A549 (cell line): ENCODE measurements around the gene RPLP2. TPM values are rescaled to one million over a fixed set of nuclear protein-coding genes. Genes with fewer than 3 reads are reported as not detected.

Source experiments
- ATAC-seq, 2 experiments: fragments of 200-7000 bp in 1 of 2; fragments of >200 bp in 1 of 2; cut with Nextera tagmentation in 1 of 2; cut with Tn5 transposase in 1 of 2; 3 replicates each; pipeline versions ENCODE4 v1.8.0 to v1.9.1; 2018 to 2020; ENCODE audit warnings: mild to moderate bottlenecking in 1 of 2, moderate library complexity in 1 of 2
- CTCF ChIA-PET: fragments of 300-600 bp; sonication (Branson Sonifier 250); formaldehyde crosslinking; extraction: SDS; loops from one replicate; lab custom pipeline; 2021; ENCODE audit warnings: antibody characterized with exemption, inconsistent platforms; lab: Yijun Ruan, JAX
- POLR2A ChIA-PET: fragments of 350-600 bp; formaldehyde crosslinking; extraction: SDS; loops from one replicate; lab custom pipeline; 2021; ENCODE audit warnings: antibody characterized with exemption, inconsistent platforms; lab: Yijun Ruan, JAX
- DNase-seq, 2 experiments: peaks; one replicate each; pipeline versions ENCODE4 v3.0.0 to v3.0.0-alpha.2; 2011 to 2016; ENCODE audit warnings: low read depth in 1 of 2, low spot score in 1 of 2
- FAIRE-seq: peaks from 2 replicates; lab custom pipeline; 2011; peaks lifted over from hg19 to GRCh38; lab: Jason Lieb, UNC
- H3K27ac ChIP-seq, 2 experiments: fragments of >200 bp; sonication (Bioruptor Twin); formaldehyde crosslinking; 3 replicates each; pipeline ENCODE4 v1.5.1; 2016 to 2017
- H3K4me1 ChIP-seq: fragments of >200 bp; sonication (Bioruptor Twin); formaldehyde crosslinking; 3 replicates; pipeline ENCODE4 v1.6.1; 2016
- H3K4me2 ChIP-seq: fragments of >200 bp; sonication (Bioruptor Twin); formaldehyde crosslinking; 3 replicates; pipeline ENCODE4 v1.6.1; 2016
- H3K4me3 ChIP-seq: fragments of >200 bp; sonication (Bioruptor Twin); formaldehyde crosslinking; 3 replicates; pipeline ENCODE4 v1.5.1; 2016
- H3K9me3 ChIP-seq: fragments of >200 bp; sonication (Bioruptor Twin); formaldehyde crosslinking; 3 replicates; pipeline ENCODE4 v1.6.1; 2016
- CEBPB ChIP-seq, 2 experiments: fragments of >200 bp in 1 of 2; sonication (Bioruptor Twin) in 1 of 2; formaldehyde crosslinking in 1 of 2; IDR thresholded peaks; 2 replicates each; pipeline ENCODE4 v1.6.1; 2012 to 2016
- CHD4 ChIP-seq: fragments of 200-600 bp; sonication (generic); IDR thresholded peaks from 2 replicates; pipeline ENCODE4 v1.6.1; 2016; ENCODE audit warnings: antibody characterized with exemption, mild to moderate bottlenecking, borderline replicate concordance
- E2F6 ChIP-seq: IDR thresholded peaks from 2 replicates; pipeline ENCODE4 v1.6.1; 2012; ENCODE audit warnings: low read depth, borderline replicate concordance
- EHF ChIP-seq: fragments of 250-450 bp; sonication (Bioruptor Pico); IDR thresholded peaks from 2 replicates; pipeline ENCODE4 v1.5.0; 2020; ENCODE audit warnings: mild to moderate bottlenecking
- EHMT2 ChIP-seq: fragments of 200-600 bp; sonication (generic); IDR thresholded peaks from 2 replicates; pipeline ENCODE4 v1.6.1; 2016; ENCODE audit warnings: antibody characterized with exemption, low read depth, mild to moderate bottlenecking, moderate library complexity
- ESRRA ChIP-seq: fragments of 150-350 bp; IDR thresholded peaks from 2 replicates; pipeline ENCODE4 v1.6.1; 2014; ENCODE audit warnings: mild to moderate bottlenecking, low read length, borderline replicate concordance
- HMGXB4 ChIP-seq: fragments of 250-450 bp; sonication (Bioruptor Pico); IDR thresholded peaks from 2 replicates; pipeline ENCODE4 v1.5.0; 2021; ENCODE audit warnings: mild to moderate bottlenecking, moderate library complexity, borderline replicate concordance
- HOXA7 ChIP-seq: fragments of 250-450 bp; sonication (Bioruptor Pico); IDR thresholded peaks from 2 replicates; pipeline ENCODE4 v1.5.0; 2020; ENCODE audit warnings: mild to moderate bottlenecking, moderate library complexity
- HOXB13 ChIP-seq: fragments of 250-450 bp; sonication (Bioruptor Pico); IDR thresholded peaks from 2 replicates; pipeline ENCODE4 v1.5.0; 2020; ENCODE audit warnings: low read depth, mild to moderate bottlenecking, moderate library complexity
- KDM5A ChIP-seq: fragments of 200-600 bp; sonication (generic); IDR thresholded peaks from 2 replicates; pipeline ENCODE4 v1.6.1; 2016; ENCODE audit warnings: antibody characterized with exemption, mild to moderate bottlenecking
- MAFK ChIP-seq: fragments of 450-650 bp; IDR thresholded peaks from 2 replicates; pipeline ENCODE4 v1.6.1; 2014; ENCODE audit not compliant: partially characterized antibody
- MYC ChIP-seq: IDR thresholded peaks from 2 replicates; pipeline ENCODE4 v1.6.1; 2012; ENCODE audit warnings: mild to moderate bottlenecking, inconsistent platforms, low read length, improper control_type of control experiment, borderline replicate concordance
- NFE2L2 ChIP-seq: fragments of 150-350 bp; conservative IDR thresholded peaks from 2 replicates; pipeline ENCODE4 v1.6.1; 2014; ENCODE audit warnings: low read length
- NPAS2 ChIP-seq: fragments of 250-450 bp; sonication (Bioruptor Pico); IDR thresholded peaks from 2 replicates; pipeline ENCODE4 v1.8.0; 2022; ENCODE audit warnings: mild to moderate bottlenecking, moderate library complexity, borderline replicate concordance
- NR3C1 ChIP-seq: fragments of >200 bp; sonication (Bioruptor Twin); formaldehyde crosslinking; IDR thresholded peaks from 3 replicates; pipeline ENCODE4 v1.6.1; 2017
- PHF8 ChIP-seq: fragments of 200-600 bp; sonication (generic); IDR thresholded peaks from 2 replicates; pipeline ENCODE4 v1.6.1; 2016; ENCODE audit warnings: low read depth, mild to moderate bottlenecking, antibody characterized with exemption, moderate library complexity, borderline replicate concordance
- POLR2A ChIP-seq: IDR thresholded peaks from 2 replicates; pipeline ENCODE4 v1.6.1; 2012; ENCODE audit warnings: mild to moderate bottlenecking, low read length
- ZFP36 ChIP-seq: fragments of 450-650 bp; IDR thresholded peaks from 2 replicates; pipeline ENCODE4 v1.6.1; 2014; ENCODE audit warnings: borderline replicate concordance; ENCODE audit not compliant: partially characterized antibody
- WGBS: methylation state at CpG from one replicate; pipeline ENCODE4 v1.1.6; 2017; ENCODE audit errors: missing lambda C conversion rate; 5-methylcytosine and 5-hydroxymethylcytosine counted together
- polyA plus RNA-seq, 4 experiments: library from polyadenylated mRNA; depleted of rRNA in 3 of 4; stranded (reverse); fragments of >200 nt; fragmentation: RNase III in 1 of 4; extraction: RNeasy Plus Mini Kit Qiagen cat#74134 plus additional on column Dnase treatment in 1 of 4; gene quantifications; 2 replicates in 3 of 4; 3 replicates in 1 of 4; pipeline ENCODE4 v1.2.3, GENCODE V29; 2011 to 2017
- TF ChIP-seq, protein P1 (sequence below): IDR thresholded peaks from 2 replicates; pipeline ENCODE4 v1.6.1; 2012
- TF ChIP-seq, protein P2 (sequence below): fragments of >200 bp; sonication (Bioruptor Twin); formaldehyde crosslinking; IDR thresholded peaks from 2 replicates; pipeline ENCODE4 v1.6.1; 2016

The RPLP2 gene
- polyA plus RNA-seq, 2 of the 4 experiments (the other 2 are of a cell fraction) = 1,493 to 2,508 TPM

- ATAC-seq (no peak; a peak in 1 of 6 replicates), DNase-seq (no peak), FAIRE-seq (no peak)
- peak overlapping the region in 1 of 2 experiments; percentile 56; a peak in 2 of 6 replicates for H3K27ac ChIP-seq
- no peak overlapping the region for H3K4me3 ChIP-seq
- no peaks in the 10 kb centered on the region for H3K9me3 ChIP-seq
- ChIA-PET CTCF (interaction anchor here (0.7 to 5.4 kb wide), 14 partner anchors 9 to 155 kb away, joined by 3 to 44 read pairs (median 4); partner anchors contain the start of genes GATD1 and TALDO1), POLR2A (no interaction called here)
- TF ChIP-seq CEBPB (IDR thresholded peaks at IDR 0.05) = peak in 1 of 2 experiments; percentile 63; a peak in 1 of 4 replicates
- no peak for TF ChIP-seq EHF (CRISPR knock-in tag)
- H3K4me2 ChIP-seq = no peak overlapping the region
- WGBS = 94% methylated on average over 8 of the region's 8 CpGs
- H3K4me1 ChIP-seq = peaks cover 29% of the 10 kb centered on the region
Observed at GRCh38 chr11:765802-766091, 44.0 kb upstream of the RPLP2 start.

DNA sequence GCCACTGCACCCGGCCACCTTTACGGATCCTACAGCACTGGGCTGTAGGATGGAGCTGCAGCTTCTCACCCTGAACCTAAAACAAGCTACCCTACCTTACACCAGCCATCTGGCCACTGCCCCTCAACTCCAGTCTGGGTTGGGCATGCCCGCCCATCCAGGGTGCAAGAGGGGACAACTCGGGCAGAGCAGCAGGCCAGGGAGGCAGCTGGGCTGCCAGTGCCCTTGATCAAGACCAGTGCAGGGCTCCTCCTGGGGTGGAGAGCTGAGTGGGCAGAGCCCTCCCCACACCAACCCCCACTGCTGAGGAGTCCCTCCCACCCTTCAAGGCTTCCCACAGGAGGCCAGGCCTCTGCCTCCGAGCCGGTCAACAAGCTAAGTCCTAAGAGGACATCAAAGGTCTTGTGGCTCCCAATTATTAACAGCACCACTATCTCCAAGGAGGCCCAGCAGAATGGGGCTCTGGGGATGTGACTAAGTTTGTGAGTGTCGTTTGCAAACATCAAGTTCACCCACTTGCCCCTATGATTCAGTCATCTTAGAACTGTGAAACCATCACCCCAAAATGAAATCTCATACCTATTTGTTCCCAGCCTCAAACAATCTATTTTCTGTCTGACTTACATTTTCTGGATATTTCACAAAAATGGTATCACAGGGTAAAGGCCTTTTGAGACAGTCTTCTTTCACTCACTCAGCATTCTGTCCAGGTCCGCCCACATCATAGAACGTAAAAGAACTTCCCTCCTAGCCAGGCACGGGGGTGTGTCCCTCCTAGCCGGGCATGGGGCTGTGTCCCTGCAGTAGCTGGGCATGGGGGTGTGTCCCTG lies 43.4 kb upstream of the RPLP2 start:
- Histone ChIP-seq H3K27ac (peak overlapping the region in 1 of 2 experiments; percentile 54; a peak in 3 of 6 replicates), H3K4me3 (no peak overlapping the region), H3K4me1 (peaks cover 29% of the 10 kb centered on the region), H3K9me3 (no peaks in the 10 kb centered on the region), H3K4me2 (no peak overlapping the region)
- 71% methylated on average over 10 of the region's 11 CpGs for WGBS
- no peak for TF ChIP-seq MAFK
- no peak for TF ChIP-seq POLR2A
- TF ChIP-seq HOXA7 (CRISPR knock-in tag) = no peak
- TF ChIP-seq HMGXB4 (CRISPR knock-in tag) = no peak
- TF ChIP-seq, protein P1, sequence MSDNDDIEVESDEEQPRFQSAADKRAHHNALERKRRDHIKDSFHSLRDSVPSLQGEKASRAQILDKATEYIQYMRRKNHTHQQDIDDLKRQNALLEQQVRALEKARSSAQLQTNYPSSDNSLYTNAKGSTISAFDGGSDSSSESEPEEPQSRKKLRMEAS = no peak
- TF ChIP-seq ZFP36 = no peak
- TF ChIP-seq MYC = no peak
- no peak for TF ChIP-seq NPAS2 (CRISPR knock-in tag)
- no peak for TF ChIP-seq PHF8
- no peak for TF ChIP-seq KDM5A
- TF ChIP-seq NFE2L2 = no peak
- no peak for TF ChIP-seq NR3C1
- no peak for TF ChIP-seq CHD4
- TF ChIP-seq, protein P2, sequence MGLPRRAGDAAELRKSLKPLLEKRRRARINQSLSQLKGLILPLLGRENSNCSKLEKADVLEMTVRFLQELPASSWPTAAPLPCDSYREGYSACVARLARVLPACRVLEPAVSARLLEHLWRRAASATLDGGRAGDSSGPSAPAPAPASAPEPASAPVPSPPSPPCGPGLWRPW = no peak
- no peak for TF ChIP-seq EHMT2
- ChIA-PET CTCF (interaction anchor here (0.7 to 5.4 kb wide), 14 partner anchors 8 to 156 kb away, joined by 3 to 44 read pairs (median 4); partner anchors contain the start of genes GATD1 and TALDO1), POLR2A (interaction anchor here (0.8 kb wide), 1 partner anchor 11 kb away, joined by 3 read pairs; no protein-coding TSS in a partner anchor)
- ATAC-seq = peak in 1 of 2 experiments; percentile 8; a peak in 3 of 6 replicates
- DNase-seq = peak in 1 of 2 experiments; percentile 51
- no peak for FAIRE-seq

DNA sequence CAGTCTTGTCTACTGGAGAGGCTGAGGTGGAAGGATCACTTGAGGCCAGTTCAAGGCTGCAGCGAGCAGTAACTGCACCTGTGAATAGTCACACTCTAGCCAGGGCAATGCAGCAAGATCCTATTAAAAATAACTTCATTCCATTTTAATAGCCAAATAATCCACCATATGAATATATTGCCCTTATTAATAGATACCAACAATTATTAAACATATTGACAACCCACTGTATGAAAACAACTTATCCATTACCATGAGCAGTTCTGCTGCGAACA lies 42.9 kb upstream of the RPLP2 start:
- no peak overlapping the region for H3K4me2 ChIP-seq
- FAIRE-seq (no peak), ATAC-seq (no peak), DNase-seq (no peak)
- H3K27ac ChIP-seq = no peak overlapping the region
- no peak for TF ChIP-seq HOXB13 (CRISPR knock-in tag)
- TF ChIP-seq ESRRA = no peak
- TF ChIP-seq E2F6 = no peak
- H3K9me3 ChIP-seq = no peaks in the 10 kb centered on the region
- POLR2A ChIA-PET = interaction anchor here (0.8 kb wide), 1 partner anchor 10 kb away, joined by 3 read pairs; no protein-coding TSS in a partner anchor
- CTCF ChIA-PET = interaction anchor here (1.6 to 5.4 kb wide), 3 partner anchors 11 to 20 kb away, joined by 14 to 44 read pairs (median 32); partner anchors contain the start of genes GATD1 and TALDO1
- peaks cover 25% of the 10 kb centered on the region for H3K4me1 ChIP-seq
- WGBS = 90% methylated on average over 2 of the region's 2 CpGs
- H3K4me3 ChIP-seq = no peak overlapping the region
